Kidney (tissue), 13 donors: ENCODE data around the gene MSL3B.

Experiments used
- DNase-seq, 5 donors: peaks; one replicate each; pipeline ENCODE4 v3.0.0-alpha.2; 2013 to 2020
- FAIRE-seq: peaks from 2 replicates; lab custom pipeline; 2012; peaks lifted over from hg19 to GRCh38; lab: Jason Lieb, UNC
- H3K27ac ChIP-seq, 2 donors: one replicate each; pipeline ENCODE4 v1.7.0; 2013; ENCODE audit warnings: low read depth in 2 of 2, low read length in 2 of 2, inconsistent platforms in 1 of 2
- H3K27me3 ChIP-seq: one replicate; pipeline ENCODE4 v1.7.1; 2013; ENCODE audit warnings: low read length, inconsistent platforms; ENCODE audit not compliant: control insufficient read depth, insufficient read depth
- H3K36me3 ChIP-seq, 3 donors: one replicate each; pipeline versions ENCODE4 v1.7.0 to v1.7.1; 2013; ENCODE audit warnings: low read length in 3 of 3, control low read depth in 1 of 3, inconsistent platforms in 1 of 3; ENCODE audit not compliant: insufficient read depth in 3 of 3, control insufficient read depth in 2 of 3
- H3K4me1 ChIP-seq, 3 donors: one replicate each; pipeline versions ENCODE4 v1.7.0 to v1.7.1; 2013; ENCODE audit warnings: low read length in 3 of 3, inconsistent platforms in 1 of 3, low read depth in 1 of 3; ENCODE audit not compliant: control insufficient read depth in 2 of 3, insufficient read depth in 2 of 3
- H3K4me3 ChIP-seq, 3 donors: one replicate each; pipeline versions ENCODE4 v1.7.0 to v1.8.1; 2013; ENCODE audit warnings: low read length in 3 of 3, control low read depth in 1 of 3, inconsistent platforms in 1 of 3
- H3K9ac ChIP-seq, 3 donors: one replicate each; pipeline versions ENCODE4 v1.7.0 to v1.7.1; 2013; ENCODE audit warnings: low read length in 3 of 3, control low read depth in 1 of 3, inconsistent platforms in 1 of 3
- H3K9me3 ChIP-seq, 3 donors: one replicate each; pipeline versions ENCODE4 v1.7.0 to v1.7.1; 2013; ENCODE audit warnings: low read length in 3 of 3, control low read depth in 1 of 3, inconsistent platforms in 1 of 3; ENCODE audit not compliant: control insufficient read depth in 2 of 3, insufficient read depth in 1 of 3
- CTCF ChIP-seq: IDR thresholded peaks from 3 replicates; pipeline ENCODE4 v1.5.1; 2012; ENCODE audit warnings: mild to moderate bottlenecking, moderate library complexity, borderline replicate concordance; ENCODE audit not compliant: insufficient read depth; ENCODE audit errors: extremely low read depth
- intact Hi-C: fragments of 100-400 bp; cut with DNase I; formaldehyde crosslinking; loops from one replicate; pipeline ENCODE4 v1.11.1; 2022
- donor health status: control.
- donor health status: control.
- donor health status: control.
- donor health status: control.
- donor health status: control.
- donor health status: DM: yes; HTN: yes; CAD: no.
- donor health status: Normal renal cell carcinoma (clear cell type).

Gene MSL3B

GRCh38 chr2:233852056-233852455 lies 16.1 kb downstream of the MSL3B start:
- DNase-seq = no peak
- Histone ChIP-seq H3K9ac (no peak overlapping the region), H3K4me1 (no peaks in the 10 kb centered on the region), H3K27me3 (no peaks in the 10 kb centered on the region), H3K4me3 (no peak overlapping the region), H3K36me3 (no peaks in the 10 kb centered on the region), H3K27ac (no peak overlapping the region), H3K9me3 (no peaks in the 10 kb centered on the region)
- no peak for TF ChIP-seq CTCF
- intact Hi-C loops = no loop called here
- FAIRE-seq = no peak

GRCh38 chr2:233851169-233851568 lies 17.0 kb downstream of the MSL3B start:
- TF ChIP-seq CTCF = no peak
- FAIRE-seq (no peak), DNase-seq (no peak)
- H3K9ac ChIP-seq = no peak overlapping the region
- no peaks in the 10 kb centered on the region for H3K9me3 ChIP-seq
- no peak overlapping the region for H3K4me3 ChIP-seq
- intact Hi-C loops = no loop called here
- no peaks in the 10 kb centered on the region for H3K36me3 ChIP-seq
- H3K27me3 ChIP-seq = no peaks in the 10 kb centered on the region
- no peaks in the 10 kb centered on the region for H3K4me1 ChIP-seq
- H3K27ac ChIP-seq = no peak overlapping the region

GRCh38 chr2:233850745-233851144 lies 17.4 kb downstream of the MSL3B start:
- DNase-seq (no peak), FAIRE-seq (no peak)
- Histone ChIP-seq H3K9ac (no peak overlapping the region), H3K36me3 (no peaks in the 10 kb centered on the region), H3K27ac (no peak overlapping the region), H3K27me3 (no peaks in the 10 kb centered on the region), H3K9me3 (no peaks in the 10 kb centered on the region), H3K4me3 (no peak overlapping the region), H3K4me1 (no peaks in the 10 kb centered on the region)
- TF ChIP-seq CTCF = no peak
- intact Hi-C loops = no loop called here

GRCh38 chr2:233849607-233850271 lies 18.4 kb downstream of the MSL3B start:
- no peaks in the 10 kb centered on the region for H3K27me3 ChIP-seq
- FAIRE-seq = no peak
- no peak for DNase-seq
- H3K4me3 ChIP-seq = no peak overlapping the region
- no peak for TF ChIP-seq CTCF
- H3K4me1 ChIP-seq = no peaks in the 10 kb centered on the region
- H3K36me3 ChIP-seq = no peaks in the 10 kb centered on the region
- intact Hi-C loops = no loop called here
- no peak overlapping the region for H3K27ac ChIP-seq
- H3K9ac ChIP-seq = no peak overlapping the region
- H3K9me3 ChIP-seq = no peaks in the 10 kb centered on the region
